CD4-positive, alpha-beta T cell treated with Interleukin-17A for 4 hours (primary cell): Measurements from ENCODE around the gene ZNF292.
"Not testable (repeated sequence)": the region's sequence is repeated elsewhere in the genome, so short reads cannot be mapped to it uniquely, and the experiment has no call there.

Experiments
- DNase-seq: peaks from one replicate; pipeline ENCODE4 v3.0.0-alpha.2; 2020; ENCODE audit warnings: mixed read lengths

ZNF292 gene

DNA sequence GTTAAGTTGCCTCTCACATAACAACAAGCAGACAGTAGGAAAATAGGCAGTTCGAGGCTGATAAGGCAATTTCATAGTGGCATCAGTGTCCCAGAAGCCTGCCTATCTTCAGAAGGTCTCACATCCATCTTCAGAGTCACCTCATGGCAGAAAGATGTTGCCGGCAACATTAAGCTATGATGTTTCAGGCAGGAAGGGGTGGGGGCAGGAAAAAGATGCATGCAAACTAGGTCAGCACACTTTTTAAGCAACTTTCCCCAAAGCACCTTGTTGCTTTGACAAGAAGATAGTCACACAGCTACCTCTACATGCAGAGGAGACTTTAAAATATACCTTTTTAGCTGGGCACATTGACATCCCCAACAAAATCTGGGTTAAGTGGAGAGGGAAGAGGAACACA, 123.8 kb downstream of the ZNF292 start:
- DNase-seq = peak; percentile 7

DNA sequence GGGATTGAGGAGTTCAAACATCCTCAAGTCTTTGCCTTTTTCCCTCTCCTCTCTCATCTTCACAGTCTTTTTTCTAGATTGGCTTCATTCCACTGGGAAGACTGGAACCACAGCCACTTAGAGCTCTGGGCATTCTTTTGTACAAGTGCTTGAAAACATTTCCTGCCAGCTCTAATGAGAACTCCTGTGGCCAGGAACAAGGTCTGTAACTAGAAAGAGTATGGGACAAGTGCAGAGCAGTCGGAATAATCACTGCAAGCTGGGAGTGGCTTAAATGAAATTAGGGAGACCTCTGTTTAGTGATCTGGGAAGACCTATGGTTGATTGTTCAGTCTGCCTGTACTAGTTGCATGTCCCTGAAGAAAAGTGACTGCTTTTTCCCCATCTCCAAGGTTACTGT, 126.1 kb downstream of the ZNF292 start:
- no peak for DNase-seq

DNA sequence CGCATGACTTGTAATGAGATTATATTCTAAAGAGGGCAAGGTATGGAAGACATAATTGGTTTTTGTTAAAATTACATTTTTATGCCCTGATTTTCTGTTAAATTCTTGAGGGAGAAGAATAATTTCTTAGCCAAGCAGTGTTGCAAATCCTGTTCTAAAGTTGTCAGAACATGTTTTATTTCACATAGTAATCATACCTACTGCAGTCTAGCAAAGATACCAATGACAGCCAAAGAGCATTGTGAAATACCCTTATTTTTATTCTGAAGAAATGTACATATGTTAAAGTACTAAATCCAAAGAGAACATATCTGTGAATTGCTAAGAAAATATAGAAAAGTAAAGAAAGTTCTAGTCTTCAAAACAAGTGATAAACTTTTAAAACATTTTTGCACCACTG, 127.4 kb downstream of the ZNF292 start:
- no peak for DNase-seq

DNA sequence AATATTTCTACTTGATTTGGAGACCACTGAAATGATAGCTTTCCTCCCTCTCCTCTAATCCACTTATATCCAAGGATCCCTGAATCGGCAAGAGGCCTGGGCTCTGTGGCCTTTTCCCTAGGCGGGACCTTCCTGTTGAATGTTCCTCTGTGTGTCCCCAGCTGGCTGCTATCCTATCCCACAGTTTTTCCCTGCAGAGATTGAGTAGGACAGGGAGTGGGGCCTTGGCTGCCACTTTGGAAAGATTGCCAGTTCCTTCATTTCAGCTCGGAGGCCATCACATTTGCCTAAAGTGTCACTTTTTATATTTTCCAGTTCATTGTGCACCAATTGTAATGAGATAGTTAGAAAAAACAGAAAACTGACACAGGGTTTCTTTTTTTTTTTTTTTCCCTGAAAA, 128.1 kb downstream of the ZNF292 start:
- no peak for DNase-seq

DNA sequence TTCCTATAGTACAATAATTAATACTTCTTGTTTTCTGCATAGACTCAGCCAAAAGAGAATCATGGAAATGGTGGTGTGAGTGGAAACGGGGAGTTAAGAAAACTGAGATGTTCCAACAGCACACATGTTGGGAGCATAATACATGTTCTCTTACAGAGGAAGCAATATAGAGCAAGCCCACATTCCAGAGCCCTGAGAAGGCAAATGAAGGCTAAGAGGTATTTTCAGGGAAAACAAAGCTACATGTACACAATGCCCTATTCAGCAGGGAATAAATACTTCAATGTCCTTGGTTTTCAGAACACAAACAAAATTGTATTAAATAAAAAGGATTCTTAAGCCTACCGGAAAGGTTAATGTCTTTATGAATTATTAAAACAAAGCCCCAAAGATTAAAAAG, 131.9 kb downstream of the ZNF292 start:
- no peak for DNase-seq

DNA sequence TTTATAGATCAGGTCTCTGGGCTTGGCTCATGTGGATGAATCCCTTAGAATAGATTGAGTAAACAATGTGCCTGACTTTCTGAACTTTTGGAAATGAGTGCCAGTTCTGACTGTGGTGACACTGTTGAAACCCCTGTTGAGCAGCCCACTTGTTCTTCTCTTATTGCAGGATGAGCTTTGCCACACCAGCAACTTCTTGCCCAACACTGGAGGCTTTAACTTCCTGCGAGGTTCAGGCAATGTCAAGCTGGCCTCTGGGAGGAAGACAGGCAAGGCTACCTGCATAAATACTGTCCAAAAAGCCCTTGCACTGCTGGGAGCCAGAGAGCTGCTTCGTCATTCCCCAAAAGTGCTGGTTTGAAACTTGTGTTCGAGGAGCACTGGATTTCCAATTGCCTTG, 134.2 kb downstream of the ZNF292 start:
- no peak for DNase-seq

DNA sequence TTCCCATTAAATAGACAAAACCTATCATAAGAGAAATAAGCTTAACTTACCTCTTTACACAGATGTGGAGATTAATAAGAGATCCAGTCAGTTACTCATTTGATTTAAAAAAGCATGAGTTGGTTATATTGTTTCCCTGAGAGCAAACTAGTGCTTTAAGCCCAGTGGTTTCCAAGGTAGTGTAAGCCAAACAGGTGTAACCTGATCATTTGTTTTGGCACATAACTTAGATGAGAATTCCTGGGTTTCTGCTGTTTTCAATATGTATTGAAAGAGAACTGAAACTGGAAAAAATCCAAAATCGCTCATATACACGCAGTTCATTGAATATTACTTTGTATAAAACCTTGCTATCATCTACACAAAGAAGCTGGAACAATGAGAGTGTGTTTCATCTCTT, 136.5 kb downstream of the ZNF292 start:
- DNase-seq = no peak

DNA sequence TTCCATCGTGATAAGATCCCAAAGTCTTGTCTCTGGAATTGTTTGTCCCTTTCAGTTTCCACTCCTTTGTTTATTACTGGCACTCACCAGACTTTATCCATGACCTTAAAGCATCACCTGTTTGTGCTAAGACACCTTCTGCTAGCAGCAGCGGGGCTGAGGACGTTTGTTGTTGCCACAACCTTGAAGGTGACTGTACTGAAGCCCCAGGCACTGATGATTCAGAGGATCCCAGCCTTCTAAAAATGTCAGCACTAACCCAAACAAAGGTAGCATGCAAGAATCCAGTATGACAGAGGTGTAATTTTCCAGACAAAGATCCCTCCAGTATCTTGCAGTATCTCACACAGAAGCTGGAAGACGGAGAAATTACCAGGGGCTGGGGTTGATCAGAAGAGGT, 138.2 kb downstream of the ZNF292 start:
- no peak for DNase-seq

DNA sequence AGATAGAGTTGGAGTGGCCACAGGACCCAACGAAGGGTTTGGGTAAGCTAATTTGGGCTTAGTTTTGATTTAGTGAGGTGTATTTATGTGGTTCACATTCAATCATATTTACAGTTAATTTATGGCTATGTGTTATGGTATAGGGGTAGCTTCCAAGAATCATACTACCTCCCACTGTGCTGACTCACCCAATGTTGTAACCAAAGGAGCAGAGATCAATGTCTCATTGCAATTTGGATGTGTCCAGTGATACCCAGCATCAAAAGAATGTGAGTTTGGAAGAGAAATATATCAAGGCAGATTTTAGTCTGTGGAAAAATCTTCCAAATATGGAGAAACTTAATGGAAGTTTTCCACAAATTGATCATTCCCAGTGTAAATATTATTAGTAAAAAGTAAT, 141.8 kb downstream of the ZNF292 start:
- DNase-seq = no peak

DNA sequence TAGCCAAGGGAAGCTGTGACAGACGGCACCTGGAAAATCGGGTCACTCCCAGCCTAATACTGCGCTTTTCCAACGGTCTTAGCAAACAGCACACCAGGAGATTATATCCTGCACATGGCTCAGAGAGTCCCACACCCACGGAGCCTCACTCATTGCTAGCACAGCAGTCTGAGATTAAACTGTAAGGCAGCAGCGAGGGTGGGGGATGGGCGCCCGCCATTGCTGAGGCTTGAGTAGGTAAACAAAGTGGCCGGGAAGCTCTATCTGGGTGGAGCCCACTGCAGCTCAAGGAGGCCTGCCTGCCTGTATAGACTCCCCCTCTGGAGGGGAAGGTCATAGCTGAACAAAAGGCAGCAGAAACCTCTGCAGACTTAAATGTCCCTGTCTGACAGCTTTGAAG, 145.9 kb downstream of the ZNF292 start:
- DNase-seq = not testable (repeated sequence)

DNA sequence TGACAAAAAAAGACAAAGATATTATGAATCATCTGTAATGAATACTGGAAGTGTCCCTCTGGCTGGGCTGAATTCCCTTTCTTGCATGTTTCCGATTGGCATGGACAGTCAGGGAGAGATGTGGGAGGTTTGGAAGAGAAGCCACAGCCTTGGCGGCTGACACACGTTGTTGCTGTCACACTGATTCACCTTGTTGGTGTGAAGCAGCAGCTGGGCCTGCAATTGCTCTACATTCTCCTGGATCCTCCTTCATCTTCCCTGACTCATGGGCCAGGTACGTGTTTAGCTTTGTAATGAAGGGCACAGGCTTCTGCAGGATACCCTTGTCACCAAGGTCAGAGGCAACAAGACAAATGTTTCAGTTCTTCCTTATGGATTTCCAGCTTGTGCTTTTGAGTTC, 153.6 kb downstream of the ZNF292 start:
- no peak for DNase-seq

DNA sequence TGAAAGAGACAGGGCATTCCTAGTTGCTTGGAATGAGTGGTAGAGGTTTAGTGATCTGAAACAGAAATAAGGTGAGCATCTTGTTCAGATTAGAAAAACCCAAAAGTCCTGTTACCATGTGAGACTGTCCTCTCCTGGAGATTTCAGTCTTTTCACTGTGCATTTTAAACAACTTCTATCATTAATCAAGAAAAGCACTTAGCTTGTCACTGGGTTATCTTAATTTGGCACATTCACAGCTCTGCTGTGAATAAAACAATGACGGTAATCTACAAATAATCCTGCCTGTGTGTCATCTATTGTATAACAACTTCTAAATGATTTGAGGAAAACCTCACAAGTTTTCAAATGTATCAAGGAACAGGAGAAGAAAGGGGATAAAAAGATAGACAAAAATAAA, 157.5 kb downstream of the ZNF292 start:
- DNase-seq = no peak
